Trophoblast cell (in vitro differentiated cells and primary cell): ENCODE results near the gene MYO15A.

Experiments
- DNase-seq, 2 donors: peaks; one replicate each; pipeline ENCODE4 v3.0.0-alpha.2; 2016
- H2AFZ ChIP-seq: 2 replicates; pipeline ENCODE4 v1.6.1; 2013; ENCODE audit warnings: low read length, moderate library complexity, mild to moderate bottlenecking; ENCODE audit not compliant: insufficient read depth, poor library complexity
- H2AK5ac ChIP-seq: 2 replicates; pipeline ENCODE4 v1.6.1; 2013; ENCODE audit warnings: mild to moderate bottlenecking, low read length
- H2BK120ac ChIP-seq: 2 replicates; pipeline ENCODE4 v1.6.1; 2013; ENCODE audit warnings: low read length, mild to moderate bottlenecking, moderate library complexity; ENCODE audit not compliant: insufficient read depth, poor library complexity
- H2BK12ac ChIP-seq: 2 replicates; pipeline ENCODE4 v1.6.1; 2013; ENCODE audit warnings: mild to moderate bottlenecking, low read length, moderate library complexity
- H2BK5ac ChIP-seq: 2 replicates; pipeline ENCODE4 v1.6.1; 2013; ENCODE audit warnings: low read length, low read depth, moderate library complexity, mild to moderate bottlenecking; ENCODE audit not compliant: poor library complexity
- H3K14ac ChIP-seq: 2 replicates; pipeline ENCODE4 v1.6.1; 2013; ENCODE audit warnings: mild to moderate bottlenecking, low read length
- H3K18ac ChIP-seq: 2 replicates; pipeline ENCODE4 v1.6.1; 2013; ENCODE audit warnings: mild to moderate bottlenecking, low read length
- H3K23ac ChIP-seq: 2 replicates; pipeline ENCODE4 v1.6.1; 2013; ENCODE audit warnings: low read length
- H3K27ac ChIP-seq: 2 replicates; pipeline ENCODE4 v1.5.1; 2013; ENCODE audit warnings: low read depth, mild to moderate bottlenecking, inconsistent platforms, low read length, moderate library complexity
- H3K27me3 ChIP-seq: 2 replicates; pipeline ENCODE4 v1.6.1; 2013; ENCODE audit warnings: inconsistent platforms, mild to moderate bottlenecking, low read length, moderate library complexity; ENCODE audit not compliant: insufficient read depth
- H3K36me3 ChIP-seq, 2 experiments: 1 replicate in 1 of 2; 2 replicates in 1 of 2; pipeline ENCODE4 v1.6.1; 2013; ENCODE audit warnings: low read length in 2 of 2, mild to moderate bottlenecking in 2 of 2, moderate library complexity in 1 of 2; ENCODE audit not compliant: insufficient read depth in 2 of 2, control insufficient read depth in 1 of 2
- H3K4ac ChIP-seq: 2 replicates; pipeline ENCODE4 v1.6.1; 2013; ENCODE audit warnings: low read depth, mild to moderate bottlenecking, low read length, moderate library complexity
- H3K4me1 ChIP-seq, 2 experiments: 1 replicate in 1 of 2; 2 replicates in 1 of 2; pipeline ENCODE4 v1.6.1; 2013; ENCODE audit warnings: low read length in 2 of 2, mild to moderate bottlenecking in 2 of 2, moderate library complexity in 1 of 2; ENCODE audit not compliant: insufficient read depth in 2 of 2, control insufficient read depth in 1 of 2
- H3K4me2 ChIP-seq: 2 replicates; pipeline ENCODE4 v1.6.1; 2013; ENCODE audit warnings: inconsistent platforms, mild to moderate bottlenecking, low read length, moderate library complexity
- H3K4me3 ChIP-seq: 2 replicates; pipeline ENCODE4 v1.5.1; 2013; ENCODE audit warnings: mild to moderate bottlenecking, low read depth, low read length, inconsistent platforms
- H3K79me1 ChIP-seq: one replicate; pipeline ENCODE4 v1.6.1; 2013; ENCODE audit warnings: low read length
- H3K79me2 ChIP-seq: 2 replicates; pipeline ENCODE4 v1.6.1; 2013; ENCODE audit warnings: low read length, mild to moderate bottlenecking; ENCODE audit not compliant: control insufficient read depth, insufficient read depth, poor library complexity
- H3K9ac ChIP-seq: 2 replicates; pipeline ENCODE4 v1.6.1; 2013; ENCODE audit warnings: mild to moderate bottlenecking, low read length
- H3K9me3 ChIP-seq: 2 replicates; pipeline ENCODE4 v1.6.1; 2013; ENCODE audit warnings: low read depth, mild to moderate bottlenecking, control low read depth, inconsistent platforms, low read length; ENCODE audit not compliant: insufficient read depth
- H4K12ac ChIP-seq: 2 replicates; pipeline ENCODE4 v1.6.1; 2013; ENCODE audit warnings: low read depth, mild to moderate bottlenecking, low read length, moderate library complexity
- H4K8ac ChIP-seq: 2 replicates; pipeline ENCODE4 v1.6.1; 2013; ENCODE audit warnings: low read depth, mild to moderate bottlenecking, low read length, moderate library complexity
- H4K91ac ChIP-seq: one replicate; pipeline ENCODE4 v1.6.1; 2013; ENCODE audit warnings: low read depth, mild to moderate bottlenecking, low read length, moderate library complexity
- WGBS: extraction: QIAGEN DNeasy Blood & Tissue Kit; methylation state at CpG from one replicate; pipeline ENCODE4 v1.1.7; 2013; ENCODE audit warnings: missing lambda C conversion rate; ENCODE audit not compliant: insufficient read length, insufficient coverage; ENCODE audit errors: extremely low coverage; 5-methylcytosine and 5-hydroxymethylcytosine counted together

Gene MYO15A

DNA sequence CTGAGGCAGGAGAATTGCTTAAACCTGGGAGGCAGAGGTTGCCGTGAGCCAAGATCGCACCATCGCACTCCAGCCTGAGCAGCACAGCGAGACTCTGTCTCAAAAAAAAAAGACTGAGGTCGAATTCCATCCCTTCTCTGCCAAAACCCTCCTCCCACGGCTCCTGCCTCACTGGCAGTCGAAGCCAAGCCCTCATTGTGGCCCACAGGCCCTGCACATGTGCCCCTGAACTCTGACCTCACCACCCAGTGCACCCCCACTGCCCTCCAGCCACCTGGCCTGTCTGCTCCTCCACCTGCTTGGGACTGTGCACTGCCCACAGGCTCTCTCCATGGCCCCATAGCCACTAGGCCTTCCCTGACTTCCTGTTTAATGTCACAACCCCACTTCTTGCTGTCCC is 7.0 kb downstream of the MYO15A start:
- Histone ChIP-seq H3K79me2 (no peaks in the 10 kb centered on the region), H3K14ac (no peak overlapping the region), H3K23ac (no peak overlapping the region), H3K9ac (no peak overlapping the region), H3K27ac (no peak overlapping the region), H3K79me1 (no peaks in the 10 kb centered on the region), H4K12ac (no peak overlapping the region), H3K4me2 (no peak overlapping the region), H3K4ac (no peak overlapping the region), H3K18ac (no peak overlapping the region), H3K4me1 (peaks cover 0 to 3% of the 10 kb centered on the region in 2 experiments), H2AK5ac (no peak overlapping the region), H2BK5ac (no peak overlapping the region), H3K27me3 (no peaks in the 10 kb centered on the region), H4K8ac (no peak overlapping the region), H2AFZ (no peak overlapping the region), H3K36me3 (no peaks in the 10 kb centered on the region), H2BK120ac (no peak overlapping the region), H3K9me3 (peaks cover 22% of the 10 kb centered on the region), H4K91ac (no peak overlapping the region), H3K4me3 (no peak overlapping the region), H2BK12ac (no peak overlapping the region)
- no CpG with 5 or more reads among the region's 7 CpGs for WGBS
- no peak for DNase-seq

DNA sequence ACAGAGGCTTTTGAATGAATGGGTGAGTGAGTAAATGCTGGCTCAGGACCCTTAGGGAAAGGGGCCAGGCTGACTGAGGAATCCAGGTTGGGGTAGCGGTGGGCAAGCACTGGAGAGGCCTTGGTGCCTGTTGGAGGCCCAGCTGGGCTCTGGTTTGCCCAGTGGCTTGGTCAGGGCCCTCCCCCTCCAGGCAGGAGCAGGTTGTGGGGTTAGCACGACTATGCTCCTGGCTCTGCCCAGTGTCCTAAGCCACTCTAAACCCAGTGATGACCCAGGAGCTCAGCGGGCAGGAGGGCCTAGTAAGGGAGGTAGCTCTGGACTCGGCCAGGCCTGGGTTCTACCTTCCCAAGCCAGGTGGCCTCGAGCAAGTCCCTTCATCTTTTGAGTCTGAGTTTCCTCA is 7.5 kb downstream of the MYO15A start:
- Histone ChIP-seq H3K27ac (no peak overlapping the region), H2BK120ac (no peak overlapping the region), H3K18ac (no peak overlapping the region), H4K8ac (no peak overlapping the region), H3K36me3 (no peaks in the 10 kb centered on the region), H3K9me3 (peaks cover 22% of the 10 kb centered on the region), H4K12ac (no peak overlapping the region), H2AFZ (no peak overlapping the region), H3K4ac (no peak overlapping the region), H3K4me3 (no peak overlapping the region), H3K23ac (no peak overlapping the region), H2AK5ac (no peak overlapping the region), H3K4me2 (no peak overlapping the region), H3K79me2 (no peaks in the 10 kb centered on the region), H4K91ac (no peak overlapping the region), H2BK5ac (no peak overlapping the region), H3K9ac (no peak overlapping the region), H3K14ac (no peak overlapping the region), H3K27me3 (no peaks in the 10 kb centered on the region), H2BK12ac (no peak overlapping the region), H3K79me1 (no peaks in the 10 kb centered on the region), H3K4me1 (peaks cover 0 to 3% of the 10 kb centered on the region in 2 experiments)
- no peak for DNase-seq
- WGBS = no CpG with 5 or more reads among the region's 5 CpGs

DNA sequence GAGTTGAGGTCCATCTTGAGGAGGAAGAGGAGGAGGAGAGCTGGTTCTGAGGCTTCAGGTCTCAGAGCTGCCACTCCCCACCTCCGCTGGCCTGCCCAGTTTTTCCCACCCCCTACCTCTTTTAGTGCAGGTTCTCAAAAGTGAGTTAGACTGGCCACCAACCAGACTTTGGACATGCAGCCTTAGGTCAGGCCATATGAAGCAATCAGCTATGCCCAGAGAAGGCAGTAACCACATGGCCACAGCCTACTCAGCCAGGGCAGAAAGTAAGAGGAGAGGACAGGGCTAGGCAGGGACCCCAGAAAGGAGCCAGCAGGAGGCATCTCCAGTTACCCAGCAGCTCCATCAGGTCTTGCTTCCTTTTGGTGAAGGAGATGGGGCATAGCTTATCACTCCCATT is 9.0 kb downstream of the MYO15A start:
- Histone ChIP-seq H2BK12ac (no peak overlapping the region), H4K8ac (no peak overlapping the region), H3K4me2 (no peak overlapping the region), H3K36me3 (no peaks in the 10 kb centered on the region), H3K27me3 (no peaks in the 10 kb centered on the region), H3K9ac (no peak overlapping the region), H3K4ac (no peak overlapping the region), H3K14ac (no peak overlapping the region), H3K4me1 (no peaks in the 10 kb centered on the region), H2AK5ac (no peak overlapping the region), H4K12ac (no peak overlapping the region), H2AFZ (no peak overlapping the region), H3K27ac (no peak overlapping the region), H2BK5ac (no peak overlapping the region), H3K79me2 (no peaks in the 10 kb centered on the region), H3K4me3 (no peak overlapping the region), H3K23ac (no peak overlapping the region), H4K91ac (no peak overlapping the region), H3K9me3 (peaks cover 22% of the 10 kb centered on the region), H3K79me1 (no peaks in the 10 kb centered on the region), H3K18ac (no peak overlapping the region), H2BK120ac (no peak overlapping the region)
- no peak for DNase-seq
- no CpG with 5 or more reads among the region's 1 CpG for WGBS

DNA sequence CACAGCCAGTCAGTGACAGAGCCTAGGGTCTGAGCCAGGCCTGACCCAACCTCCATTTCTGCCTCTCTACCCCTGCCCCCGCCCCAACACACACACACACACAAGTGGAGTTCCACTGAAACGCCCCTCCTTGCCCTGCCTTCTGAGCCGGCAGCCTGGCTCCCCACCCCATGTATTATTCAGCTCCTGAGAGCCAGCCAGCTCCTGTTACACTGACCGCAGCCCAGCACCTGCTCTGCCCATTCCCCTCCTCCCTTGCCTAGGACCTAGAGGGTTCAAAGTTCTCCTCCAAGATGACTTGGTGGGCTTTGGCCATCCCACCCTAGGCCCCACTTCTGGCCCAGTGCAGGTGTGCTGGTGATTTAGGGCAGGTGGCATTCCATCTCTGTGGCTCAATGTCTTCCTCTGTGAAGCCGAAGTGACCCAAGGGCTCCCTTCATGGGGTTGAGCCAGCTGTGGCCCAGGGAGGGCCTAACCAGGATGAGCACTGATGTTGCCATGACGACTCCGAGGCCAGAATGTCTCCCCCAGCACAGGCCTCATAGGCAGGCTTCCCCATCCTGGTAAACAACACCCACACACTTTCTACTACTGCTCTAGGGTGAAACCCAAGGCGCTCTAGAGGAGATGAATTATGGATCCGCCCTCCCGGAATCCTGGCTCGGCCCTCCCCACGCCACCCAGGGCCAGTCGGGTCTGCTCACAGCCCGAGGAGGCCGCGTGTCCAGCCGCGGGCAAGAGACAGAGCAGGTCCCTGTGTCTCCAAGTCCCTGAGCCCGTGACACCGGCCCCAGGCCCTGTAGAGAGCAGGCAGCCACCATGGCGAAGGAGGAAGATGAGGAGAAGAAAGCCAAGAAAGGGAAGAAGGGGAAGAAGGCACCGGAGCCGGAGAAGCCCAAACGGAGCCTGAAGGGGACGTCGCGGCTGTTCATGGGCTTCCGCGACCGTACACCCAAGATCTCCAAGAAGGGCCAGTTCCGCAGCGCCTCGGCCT is 9.7 kb downstream of the MYO15A start:
- no peak overlapping the region for H3K14ac ChIP-seq
- H4K12ac ChIP-seq = no peak overlapping the region
- H3K79me1 ChIP-seq = no peaks in the 10 kb centered on the region
- no peaks in the 10 kb centered on the region for H3K36me3 ChIP-seq
- no peak overlapping the region for H3K4me2 ChIP-seq
- H4K91ac ChIP-seq = no peak overlapping the region
- no peak overlapping the region for H2AFZ ChIP-seq
- no peak overlapping the region for H3K23ac ChIP-seq
- no peak overlapping the region for H4K8ac ChIP-seq
- H3K4me3 ChIP-seq = no peak overlapping the region
- H3K9ac ChIP-seq = no peak overlapping the region
- no peak overlapping the region for H2BK120ac ChIP-seq
- no peaks in the 10 kb centered on the region for H3K27me3 ChIP-seq
- H3K4ac ChIP-seq = no peak overlapping the region
- no peak overlapping the region for H2AK5ac ChIP-seq
- no peak overlapping the region for H2BK5ac ChIP-seq
- H3K18ac ChIP-seq = no peak overlapping the region
- WGBS = no CpG with 5 or more reads among the region's 33 CpGs
- peaks cover 23% of the 10 kb centered on the region for H3K9me3 ChIP-seq
- H3K27ac ChIP-seq = no peak overlapping the region
- no peaks in the 10 kb centered on the region for H3K4me1 ChIP-seq
- H3K79me2 ChIP-seq = no peaks in the 10 kb centered on the region
- H2BK12ac ChIP-seq = no peak overlapping the region
- no peak for DNase-seq
